SU-DHL-6 (cell line): Measurements from ENCODE around the gene B3GALT5.

Experiments used
- H2AFZ ChIP-seq: fragments of 200-600 bp; sonication (generic); 2 replicates; pipeline ENCODE4 v1.6.1; 2014; ENCODE audit warnings: low read depth, mild to moderate bottlenecking, moderate library complexity, mixed read lengths, antibody characterized with exemption, low read length; ENCODE audit not compliant: severe bottlenecking
- H3F3A ChIP-seq: fragments of 200-600 bp; shearing (Covaris generic); 2 replicates; pipeline ENCODE4 v1.6.0; 2016; ENCODE audit warnings: antibody characterized with exemption, mild to moderate bottlenecking; ENCODE audit not compliant: insufficient read depth
- H3K27ac ChIP-seq: fragments of 200-600 bp; sonication (generic); 2 replicates; pipeline ENCODE4 v1.5.1; 2016; ENCODE audit warnings: low read depth, mild to moderate bottlenecking, low read length, moderate library complexity, mixed read lengths
- H3K27me3 ChIP-seq: fragments of 200-600 bp; sonication (generic), shearing (Covaris generic); 2 replicates; pipeline ENCODE4 v1.6.0; 2014; ENCODE audit warnings: mild to moderate bottlenecking, low read length
- H3K36me3 ChIP-seq: fragments of 200-600 bp; sonication (generic); 2 replicates; pipeline ENCODE4 v1.6.1; 2014; ENCODE audit warnings: mild to moderate bottlenecking, low read length, mixed read lengths
- H3K4me2 ChIP-seq: fragments of 300-600, 200-600 bp; shearing (Covaris generic), sonication (generic); 2 replicates; pipeline ENCODE4 v1.6.0; 2014; ENCODE audit warnings: low read length, low read depth, mild to moderate bottlenecking; ENCODE audit not compliant: poor library complexity, severe bottlenecking
- H3K4me3 ChIP-seq: fragments of 200-600 bp; sonication (generic); 2 replicates; pipeline ENCODE4 v1.5.1; 2014; ENCODE audit warnings: antibody characterized with exemption, low read length, mild to moderate bottlenecking, mixed read lengths; ENCODE audit not compliant: insufficient read depth, poor library complexity, severe bottlenecking
- H3K79me2 ChIP-seq: fragments of 200-600 bp; sonication (generic); 2 replicates; pipeline ENCODE4 v1.6.1; 2014; ENCODE audit warnings: mild to moderate bottlenecking, low read length, moderate library complexity; ENCODE audit not compliant: insufficient read depth
- H3K9ac ChIP-seq: fragments of 200-600 bp; sonication (generic); 2 replicates; pipeline ENCODE4 v1.7.0; 2014; ENCODE audit warnings: mild to moderate bottlenecking, low read length
- H3K9me2 ChIP-seq: fragments of 200-600 bp; sonication (generic); replicated peaks from 2 replicates; pipeline ENCODE4 v1.6.1; 2014; ENCODE audit warnings: low read length; ENCODE audit not compliant: insufficient read depth
- H3K9me3 ChIP-seq: fragments of 200-600 bp; sonication (generic); 2 replicates; pipeline ENCODE4 v1.6.1; 2014; ENCODE audit warnings: low read length, mixed read lengths; ENCODE audit not compliant: insufficient read depth
- H4K20me1 ChIP-seq: fragments of 200-600 bp; sonication (generic); 2 replicates; pipeline ENCODE4 v1.6.1; 2014; ENCODE audit warnings: low read depth, mild to moderate bottlenecking, antibody characterized with exemption, low read length, moderate library complexity, mixed read lengths
- EZH2phosphoT487 ChIP-seq: fragments of 200-600 bp; sonication (generic), shearing (Covaris generic); conservative IDR thresholded peaks from 2 replicates; pipeline ENCODE4 v1.6.1; 2018; ENCODE audit warnings: mild to moderate bottlenecking, antibody characterized with exemption, low read length, moderate library complexity, mixed read lengths
- TF ChIP-seq, protein P1 (sequence below): fragments of 200-600 bp; sonication (generic); IDR thresholded peaks from one replicate; pipeline ENCODE4 v1.5.1; 2017; ENCODE audit warnings: antibody characterized with exemption, mild to moderate bottlenecking, low read length, moderate library complexity; ENCODE audit not compliant: insufficient read depth, poor library complexity, severe bottlenecking

The B3GALT5 gene

DNA sequence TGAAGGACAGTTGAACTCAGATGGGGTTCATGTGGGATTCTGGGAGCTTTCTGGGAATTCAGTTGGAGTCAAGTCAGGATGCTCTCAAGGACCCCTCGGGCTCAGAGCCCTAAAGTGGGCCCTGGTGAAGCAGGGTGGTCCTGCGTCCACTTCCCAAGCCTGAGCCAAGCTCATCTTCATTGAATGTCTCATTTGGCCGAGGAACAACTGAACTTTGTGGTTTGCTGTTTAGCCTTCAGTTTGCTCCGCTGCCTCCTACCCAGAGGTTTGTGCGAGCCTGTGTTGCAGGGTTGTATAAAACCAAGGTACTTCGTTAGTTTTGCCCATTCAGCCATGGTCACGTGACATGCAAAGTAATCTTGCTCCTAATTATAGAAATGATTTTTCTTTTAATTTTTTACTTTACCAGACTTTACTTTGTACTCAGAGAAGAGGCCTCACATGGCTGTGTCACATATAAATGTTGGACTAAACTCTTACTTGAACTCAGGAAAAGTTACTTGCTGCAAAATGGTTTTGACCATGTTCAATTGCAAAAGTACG lies 49.7 kb downstream of the B3GALT5 start:
- no peaks in the 10 kb centered on the region for H3K36me3 ChIP-seq
- no peak overlapping the region for H3K4me2 ChIP-seq
- H3K9ac ChIP-seq = no peak overlapping the region
- no peaks in the 10 kb centered on the region for H4K20me1 ChIP-seq
- no peaks in the 10 kb centered on the region for H3K27me3 ChIP-seq
- H2AFZ ChIP-seq = no peak overlapping the region
- H3K9me2 ChIP-seq = no peaks in the 10 kb centered on the region
- H3K79me2 ChIP-seq = no peaks in the 10 kb centered on the region
- no peak overlapping the region for H3K4me3 ChIP-seq
- TF ChIP-seq, protein P1, sequence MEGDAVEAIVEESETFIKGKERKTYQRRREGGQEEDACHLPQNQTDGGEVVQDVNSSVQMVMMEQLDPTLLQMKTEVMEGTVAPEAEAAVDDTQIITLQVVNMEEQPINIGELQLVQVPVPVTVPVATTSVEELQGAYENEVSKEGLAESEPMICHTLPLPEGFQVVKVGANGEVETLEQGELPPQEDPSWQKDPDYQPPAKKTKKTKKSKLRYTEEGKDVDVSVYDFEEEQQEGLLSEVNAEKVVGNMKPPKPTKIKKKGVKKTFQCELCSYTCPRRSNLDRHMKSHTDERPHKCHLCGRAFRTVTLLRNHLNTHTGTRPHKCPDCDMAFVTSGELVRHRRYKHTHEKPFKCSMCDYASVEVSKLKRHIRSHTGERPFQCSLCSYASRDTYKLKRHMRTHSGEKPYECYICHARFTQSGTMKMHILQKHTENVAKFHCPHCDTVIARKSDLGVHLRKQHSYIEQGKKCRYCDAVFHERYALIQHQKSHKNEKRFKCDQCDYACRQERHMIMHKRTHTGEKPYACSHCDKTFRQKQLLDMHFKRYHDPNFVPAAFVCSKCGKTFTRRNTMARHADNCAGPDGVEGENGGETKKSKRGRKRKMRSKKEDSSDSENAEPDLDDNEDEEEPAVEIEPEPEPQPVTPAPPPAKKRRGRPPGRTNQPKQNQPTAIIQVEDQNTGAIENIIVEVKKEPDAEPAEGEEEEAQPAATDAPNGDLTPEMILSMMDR = no peak
- TF ChIP-seq EZH2phosphoT487 = no peak
- H3K9me3 ChIP-seq = no peaks in the 10 kb centered on the region
- no peak overlapping the region for H3K27ac ChIP-seq
- no peaks in the 10 kb centered on the region for H3F3A ChIP-seq

DNA sequence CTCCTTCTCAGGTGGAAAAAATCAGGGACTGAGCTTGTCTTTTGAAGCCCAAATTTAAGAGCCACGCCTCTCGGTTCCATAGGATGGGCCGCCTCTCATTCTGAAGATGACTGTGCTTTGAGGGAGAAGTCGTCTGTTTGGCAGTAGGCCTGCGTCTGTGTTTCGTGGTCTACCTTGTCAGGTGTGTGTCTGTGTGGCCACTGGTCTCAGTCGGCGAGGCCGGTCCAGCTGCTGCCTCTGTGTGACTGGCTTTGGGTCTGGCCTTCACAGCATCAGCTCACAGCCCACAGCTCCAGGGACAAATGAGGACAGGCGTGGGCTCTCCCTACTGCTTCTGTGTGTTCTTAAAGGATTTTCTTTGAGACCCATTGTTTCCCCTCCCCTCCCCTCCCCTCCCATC lies 50.3 kb downstream of the B3GALT5 start:
- H4K20me1 ChIP-seq = no peaks in the 10 kb centered on the region
- no peaks in the 10 kb centered on the region for H3K9me3 ChIP-seq
- no peak overlapping the region for H3K4me2 ChIP-seq
- no peak for TF ChIP-seq EZH2phosphoT487
- TF ChIP-seq, protein P1 = no peak
- no peak overlapping the region for H2AFZ ChIP-seq
- H3K9me2 ChIP-seq = no peaks in the 10 kb centered on the region
- H3F3A ChIP-seq = no peaks in the 10 kb centered on the region
- H3K27me3 ChIP-seq = no peaks in the 10 kb centered on the region
- no peak overlapping the region for H3K9ac ChIP-seq
- H3K36me3 ChIP-seq = no peaks in the 10 kb centered on the region
- no peak overlapping the region for H3K27ac ChIP-seq
- H3K79me2 ChIP-seq = no peaks in the 10 kb centered on the region
- no peak overlapping the region for H3K4me3 ChIP-seq

DNA sequence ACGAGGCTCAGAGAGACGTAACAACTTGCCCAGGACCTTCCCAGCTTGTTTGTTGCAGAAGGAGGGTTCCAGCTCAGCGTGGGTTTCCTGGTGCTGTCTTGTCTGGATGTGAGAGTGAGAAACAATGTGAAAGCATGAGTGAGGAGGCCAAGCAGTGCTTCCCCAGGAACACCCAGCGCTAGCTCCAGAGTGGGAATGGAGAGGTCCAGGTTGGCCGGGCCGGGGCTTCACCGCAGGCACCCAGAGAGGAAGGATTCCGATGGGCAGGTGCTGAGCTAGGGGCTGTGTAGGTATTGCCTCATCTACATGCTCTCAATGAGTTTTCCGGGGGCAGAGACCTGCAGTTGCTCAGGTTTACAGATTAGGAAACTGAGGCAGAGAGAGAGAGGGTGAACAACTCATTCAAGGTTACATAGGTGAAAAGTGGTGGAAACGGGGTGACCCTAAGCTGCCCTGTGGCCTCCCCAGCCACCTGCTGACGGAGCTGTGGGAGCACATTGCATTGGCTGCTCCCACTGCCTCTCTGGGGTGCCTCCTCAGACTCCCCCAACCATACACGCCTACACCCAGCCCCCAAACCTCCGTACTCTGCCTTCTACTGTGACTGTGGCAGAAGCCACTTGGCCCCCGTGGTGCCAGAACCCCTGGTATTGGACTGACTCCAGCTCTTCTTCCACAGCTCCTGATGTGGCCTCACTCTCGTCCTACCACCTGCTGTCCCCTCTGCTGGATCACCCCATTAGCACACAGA lies 51.2 kb downstream of the B3GALT5 start:
- no peaks in the 10 kb centered on the region for H4K20me1 ChIP-seq
- no peak overlapping the region for H2AFZ ChIP-seq
- H3K4me3 ChIP-seq = no peak overlapping the region
- no peak for TF ChIP-seq EZH2phosphoT487
- TF ChIP-seq, protein P1 = no peak
- H3K79me2 ChIP-seq = no peaks in the 10 kb centered on the region
- H3K9me3 ChIP-seq = no peaks in the 10 kb centered on the region
- no peak overlapping the region for H3K9ac ChIP-seq
- no peak overlapping the region for H3K4me2 ChIP-seq
- no peaks in the 10 kb centered on the region for H3F3A ChIP-seq
- H3K27me3 ChIP-seq = no peaks in the 10 kb centered on the region
- no peaks in the 10 kb centered on the region for H3K9me2 ChIP-seq
- H3K36me3 ChIP-seq = no peaks in the 10 kb centered on the region
- H3K27ac ChIP-seq = no peak overlapping the region
